Measurements from ENCODE around the gene C1orf232.
A peak's percentile ranks its signal among the peaks of the same experiment; 100 is the strongest.

C1orf232 gene

GRCh38 chr1:26175346-26175745, 6.6 kb upstream of the C1orf232 start:
- DNase-seq = no peak

GRCh38 chr1:26171084-26172072, 2.6 kb upstream of the C1orf232 start, which contains the start of gene ZNF593OS:
ZNF593OS (minus strand) TSS chr1:26171832; CDS start chr1:26171661, 171 bp downstream.
- no peak for DNase-seq

GRCh38 chr1:26170472-26170821, 1.7 kb upstream of the C1orf232 start:
- DNase-seq = no peak

GRCh38 chr1:26169669-26170471, 1.1 kb upstream of the C1orf232 start, which contains the start of gene ZNF593:
ZNF593 (plus strand) TSS chr1:26169908; CDS start chr1:26169984, 76 bp downstream.
- peak; percentile 76 for DNase-seq

- no peak for DNase-seq
Observed at GRCh38 chr1:26169198-26169554, 413 bp upstream of the C1orf232 start.

- DNase-seq = no peak
Observed at GRCh38 chr1:26166719-26167281, 2.0 kb downstream of the C1orf232 start.

- no peak for DNase-seq
Observed at GRCh38 chr1:26164861-26165842, 3.6 kb downstream of the C1orf232 start.

GRCh38 chr1:26164036-26164860, 4.5 kb downstream of the C1orf232 start:
- no peak for DNase-seq

- DNase-seq = no peak
Observed at GRCh38 chr1:26163684-26164035, 5.1 kb downstream of the C1orf232 start.

GRCh38 chr1:26162220-26162709, 6.5 kb downstream of the C1orf232 start:
- DNase-seq = no peak

GRCh38 chr1:26161415-26162219, 7.1 kb downstream of the C1orf232 start:
- DNase-seq = no peak

- DNase-seq = no peak
Observed at GRCh38 chr1:26160527-26161414, 8.0 kb downstream of the C1orf232 start.

GRCh38 chr1:26159743-26160039, 9.1 kb downstream of the C1orf232 start:
- DNase-seq = no peak

- DNase-seq = no peak
Observed at GRCh38 chr1:26158908-26159742, 9.6 kb downstream of the C1orf232 start, which contains the start of gene FAM110D. FAM110D (plus strand) TSS chr1:26159079; CDS start chr1:26161292, 2,213 bp downstream.

GRCh38 chr1:26158271-26158907, 10.4 kb downstream of the C1orf232 start:
- no peak for DNase-seq

- no peak for DNase-seq
Observed at GRCh38 chr1:26156285-26157038, 12.3 kb downstream of the C1orf232 start.
